Tibial nerve (tissue), 4 donors: ENCODE data around the gene SRP72. TPM values are rescaled to one million over a fixed set of nuclear protein-coding genes. Genes with fewer than 3 reads are reported as not detected.
"Not testable (repeated sequence)": the region's sequence is repeated elsewhere in the genome, so short reads cannot be mapped to it uniquely, and the experiment has no call there.

ENCODE experiments used
- DNase-seq, 2 donors: peaks; one replicate each; pipeline ENCODE4 v3.0.0-alpha.2; 2019; ENCODE audit warnings: low spot score in 2 of 2
- H3K27ac ChIP-seq, 4 donors: fragments of 200-600 bp; sonication (generic) in 3 of 4; one replicate each; pipeline ENCODE4 v1.5.1; 2017 to 2019; ENCODE audit warnings: mild to moderate bottlenecking in 1 of 4
- H3K27me3 ChIP-seq, 2 donors: fragments of 200-600 bp; sonication (generic) in 1 of 2; one replicate each; pipeline versions ENCODE4 v1.5.1 to v1.6.0; 2017 to 2019
- H3K36me3 ChIP-seq, 3 donors: fragments of 200-600 bp; sonication (generic); one replicate each; pipeline ENCODE4 v1.5.1; 2018 to 2019
- H3K4me1 ChIP-seq, 4 donors: fragments of 200-600 bp; sonication (generic) in 3 of 4; one replicate each; pipeline ENCODE4 v1.5.1; 2017 to 2019
- H3K4me3 ChIP-seq, 4 donors: fragments of 200-600 bp; sonication (generic) in 3 of 4; one replicate each; pipeline ENCODE4 v1.5.1; 2017 to 2019; ENCODE audit warnings: mild to moderate bottlenecking in 1 of 4, moderate library complexity in 1 of 4
- H3K9me3 ChIP-seq, 4 donors: fragments of 200-600 bp; sonication (generic) in 3 of 4; one replicate each; pipeline ENCODE4 v1.5.1; 2017 to 2019
- CTCF ChIP-seq, 5 experiments: fragments of 200-600 bp in 3 of 5; fragments of 450-650 bp in 2 of 5; sonication (generic) in 3 of 5; IDR thresholded peaks; one replicate each; pipeline ENCODE4 v1.5.1; 2016 to 2019; ENCODE audit warnings: antibody characterized with exemption in 5 of 5, mild to moderate bottlenecking in 3 of 5, moderate library complexity in 2 of 5
- EP300 ChIP-seq, 2 donors: sonication (generic); formaldehyde crosslinking; IDR thresholded peaks; one replicate each; pipeline ENCODE4 v1.6.1; 2017; ENCODE audit warnings: antibody characterized with exemption in 2 of 2, mild to moderate bottlenecking in 1 of 2
- POLR2A ChIP-seq, 2 donors: fragments of 450-650 bp; IDR thresholded peaks; one replicate each; pipeline ENCODE4 v1.6.1; 2017; ENCODE audit warnings: antibody characterized with exemption in 2 of 2, mild to moderate bottlenecking in 2 of 2, moderate library complexity in 2 of 2
- WGBS, 2 donors: methylation state at CpG; one replicate each; pipeline ENCODE4 v1.1.5; 2018; 5-methylcytosine and 5-hydroxymethylcytosine counted together
- total RNA-seq, 4 donors: library from RNA; depleted of rRNA; stranded (reverse); fragments of >200 nt; gene quantifications; one replicate each; pipeline ENCODE4 v1.1.0, GENCODE V29; 2016

The SRP72 gene
- total RNA-seq, 4 donors from 2014 or later, result 37.7 to 66.6 (median 60.0) TPM

GRCh38 chr4:56465599-56466295, 1.7 kb upstream of the SRP72 start:
- TF ChIP-seq EP300 (IDR thresholded peaks at IDR 0.05) (no peak), CTCF (IDR thresholded peaks at IDR 0.05) (no peak), POLR2A (IDR thresholded peaks at IDR 0.05) (no peak)
- H3K27ac ChIP-seq, result no peak overlapping the region
- WGBS, 2 donors, result 72 to 81% methylated on average over 10 of the region's 10 CpGs
- H3K36me3 ChIP-seq, result peaks cover 0 to 34% (median 0%) of the 10 kb centered on the region in 3 donors
- no peaks in the 10 kb centered on the region for H3K27me3 ChIP-seq
- no peaks in the 10 kb centered on the region for H3K9me3 ChIP-seq
- H3K4me3 ChIP-seq, result peak overlapping the region in 2 of 4 donors; percentile 95 to 98
- H3K4me1 ChIP-seq, result peaks cover 0 to 42% (median 24%) of the 10 kb centered on the region in 4 donors
- DNase-seq, result no peak

DNA sequence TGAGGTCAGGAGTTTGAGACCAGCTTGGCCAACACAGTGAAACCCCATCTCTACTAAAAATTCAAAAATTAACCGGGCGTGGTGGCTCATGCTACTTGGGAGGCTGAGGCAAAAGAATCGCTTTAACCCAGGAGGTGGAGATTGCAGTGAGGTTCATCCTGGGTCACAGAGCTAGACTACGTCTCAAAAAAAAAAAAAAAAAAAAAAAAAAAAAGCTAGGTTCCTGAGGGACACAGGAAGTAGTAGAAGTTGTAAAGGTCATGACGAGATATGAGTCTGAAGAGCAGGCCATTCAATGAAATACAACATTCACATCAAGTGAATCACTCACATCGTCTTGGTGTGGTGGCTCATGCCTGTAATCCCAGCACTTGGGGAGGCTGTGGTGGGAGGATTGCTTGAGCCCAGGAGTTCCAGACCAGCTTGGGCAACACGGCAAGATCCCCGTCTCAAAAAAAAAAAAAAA, 1.1 kb upstream of the SRP72 start:
- 14 to 20% methylated on average over 8 of the region's 8 CpGs for whole genome bisulfite sequencing, 2 donors
- Histone ChIP-seq H3K36me3 (peaks cover 0 to 34% (median 0%) of the 10 kb centered on the region in 3 donors), H3K27ac (peak overlapping the region in 3 of 4 donors; percentile 89 to 95 (median 90)), H3K4me3 (peak overlapping the region; percentile 95 to 100 (median 99)), H3K4me1 (peaks cover 0 to 42% (median 24%) of the 10 kb centered on the region in 4 donors)
- not testable (repeated sequence) for DNase-seq, H3K27me3 ChIP-seq, H3K9me3 ChIP-seq

GRCh38 chr4:56466910-56467283, 520 bp upstream of the SRP72 start:
- H3K9me3 ChIP-seq, result no peaks in the 10 kb centered on the region
- peak overlapping the region; percentile 71 to 95 (median 90) for H3K27ac ChIP-seq
- peaks cover 0 to 42% (median 24%) of the 10 kb centered on the region in 4 donors for H3K4me1 ChIP-seq
- H3K36me3 ChIP-seq, result peaks cover 0 to 35% (median 0%) of the 10 kb centered on the region in 3 donors
- DNase-seq, result no peak
- H3K4me3 ChIP-seq, result peak overlapping the region; percentile 95 to 100 (median 99)
- 0 to 1% methylated on average over 8 of the region's 8 CpGs for WGBS, 2 donors
- H3K27me3 ChIP-seq, result no peaks in the 10 kb centered on the region
- TF ChIP-seq CTCF (IDR thresholded peaks at IDR 0.05) (no peak), POLR2A (IDR thresholded peaks at IDR 0.05) (no peak), EP300 (IDR thresholded peaks at IDR 0.05) (no peak)

DNA sequence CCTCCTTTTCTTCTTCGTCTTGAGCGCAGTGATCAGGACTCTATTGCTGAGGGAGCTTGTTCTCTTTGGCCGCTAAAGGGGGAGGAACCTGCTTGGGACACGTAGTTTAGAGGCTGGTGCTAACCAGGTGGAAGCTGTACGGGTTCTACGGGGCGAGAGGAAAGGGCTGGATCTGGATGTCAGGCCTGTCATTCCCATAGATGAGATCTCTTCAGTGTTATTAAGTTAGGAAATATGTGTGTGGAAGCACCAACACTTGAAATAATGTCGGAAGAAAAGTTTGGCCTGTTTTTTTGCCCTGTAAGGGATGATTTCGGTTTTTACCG, 643 bp downstream of the SRP72 start:
- peak overlapping the region; percentile 95 to 100 (median 99) for H3K4me3 ChIP-seq
- H3K27ac ChIP-seq, result peak overlapping the region; percentile 71 to 95 (median 90)
- TF ChIP-seq POLR2A (IDR thresholded peaks at IDR 0.05), result no peak
- no peak for TF ChIP-seq EP300 (IDR thresholded peaks at IDR 0.05)
- TF ChIP-seq CTCF (IDR thresholded peaks at IDR 0.05), result no peak
- peaks cover 0 to 35% (median 9%) of the 10 kb centered on the region in 3 donors for H3K36me3 ChIP-seq
- DNase-seq, result no peak
- H3K27me3 ChIP-seq, result no peaks in the 10 kb centered on the region
- WGBS, 2 donors, result 1% methylated on average over 10 of the region's 10 CpGs
- H3K4me1 ChIP-seq, result peaks cover 0 to 42% (median 24%) of the 10 kb centered on the region in 4 donors
- no peaks in the 10 kb centered on the region for H3K9me3 ChIP-seq

DNA sequence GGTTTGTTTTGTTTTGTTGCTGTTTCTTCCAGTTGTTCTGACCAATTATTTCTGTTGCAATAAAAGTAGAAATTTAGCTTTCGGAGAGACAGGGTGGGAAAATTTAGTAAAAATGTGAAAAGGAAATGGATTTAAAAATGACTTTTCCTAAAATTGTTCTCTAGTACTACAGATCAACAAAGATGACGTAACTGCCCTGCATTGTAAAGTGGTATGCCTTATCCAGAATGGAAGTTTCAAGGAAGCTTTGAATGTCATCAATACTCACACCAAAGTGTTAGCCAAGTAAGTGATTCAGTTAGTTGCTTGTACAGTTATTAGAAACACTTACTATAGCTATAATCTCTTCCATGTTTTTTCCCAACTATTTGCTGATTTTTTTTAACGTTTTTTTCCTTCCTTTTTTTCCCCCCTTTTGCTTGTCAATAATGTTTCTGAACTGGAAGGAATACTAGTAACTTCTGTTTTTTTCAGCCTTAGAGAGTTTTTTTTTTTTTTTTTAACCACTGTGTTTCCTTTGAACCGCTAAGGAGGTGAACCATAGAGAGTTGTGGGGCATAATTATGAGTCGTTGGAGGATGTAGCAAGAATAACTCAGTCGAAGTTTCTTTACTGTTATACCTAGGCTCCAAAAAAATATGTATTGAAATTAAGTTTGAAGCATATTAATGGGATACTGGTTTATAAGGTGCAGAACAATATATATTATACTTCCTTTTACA, 2.2 kb downstream of the SRP72 start:
- TF ChIP-seq CTCF (IDR thresholded peaks at IDR 0.05) (no peak), POLR2A (IDR thresholded peaks at IDR 0.05) (no peak), EP300 (IDR thresholded peaks at IDR 0.05) (no peak)
- WGBS, 2 donors, result 78 to 81% methylated on average over 6 of the region's 6 CpGs
- DNase-seq, result no peak
- H3K4me3 ChIP-seq, result no peak overlapping the region
- no peaks in the 10 kb centered on the region for H3K27me3 ChIP-seq
- H3K36me3 ChIP-seq, result peaks cover 0 to 47% (median 15%) of the 10 kb centered on the region in 3 donors
- no peaks in the 10 kb centered on the region for H3K9me3 ChIP-seq
- H3K27ac ChIP-seq, result no peak overlapping the region
- peaks cover 0 to 33% (median 22%) of the 10 kb centered on the region in 4 donors for H3K4me1 ChIP-seq
